Measurements from ENCODE around the gene ACSS2. TPM values are rescaled to one million over a fixed set of nuclear protein-coding genes. Genes with fewer than 3 reads are reported as not detected.
"Not testable (repeated sequence)": the region's sequence is repeated elsewhere in the genome, so short reads cannot be mapped to it uniquely, and the experiment has no call there.

Gene ACSS2
- total RNA-seq, 1 donor from 2014 or later = 137 TPM

GRCh38 chr20:34871966-34872621 lies 4.3 kb upstream of the ACSS2 start:
- ATAC-seq (ENCODE audit: poor library complexity) (no peak), DNase-seq (no peak)
- intact Hi-C loops (cut with DNase I) = loop anchor here (5.0 kb wide), 1 partner anchor 135 kb away; no protein-coding TSS in a partner anchor

GRCh38 chr20:34872622-34873224 lies 3.7 kb upstream of the ACSS2 start, which contains the start of gene GGT7:
Gene GGT7, minus strand, starts transcription at chr20:34872856. Its CDS starts 41 bp downstream, at chr20:34872815.
- ATAC-seq (ENCODE audit: poor library complexity) (peak; percentile 73), DNase-seq (peak; percentile 91)
- intact Hi-C loops (cut with DNase I) = loop anchor here (5.0 kb wide), 1 partner anchor 135 kb away; no protein-coding TSS in a partner anchor

- ATAC-seq (ENCODE audit: poor library complexity) = no peak
- DNase-seq = no peak
- intact Hi-C loops (cut with DNase I) = loop anchor here (2.0 to 5.0 kb wide), 2 partner anchors 83 to 134 kb away; no protein-coding TSS in a partner anchor
These were observed 2.8 kb upstream of the ACSS2 start for GRCh38 chr20:34873583-34874093.

- intact Hi-C loops (cut with DNase I) = loop anchor here (2.0 to 5.0 kb wide), 2 partner anchors 83 to 133 kb away; no protein-coding TSS in a partner anchor
- ATAC-seq (ENCODE audit: poor library complexity) (peak; percentile 61), DNase-seq (peak; percentile 81)
These were observed 2.2 kb upstream of the ACSS2 start for GRCh38 chr20:34874094-34874654.

GRCh38 chr20:34875642-34876405 lies 588 bp upstream of the ACSS2 start:
- DNase-seq (no peak), ATAC-seq (ENCODE audit: poor library complexity) (peak; percentile 85)
- intact Hi-C loops (cut with DNase I) = loop anchor here (2.0 kb wide), 2 partner anchors 31 to 81 kb away; no protein-coding TSS in a partner anchor

GRCh38 chr20:34880215-34880850 lies 3.9 kb downstream of the ACSS2 start:
- ATAC-seq (ENCODE audit: poor library complexity) = no peak
- no peak for DNase-seq
- intact Hi-C loops (cut with DNase I) = no loop called here

- intact Hi-C loops (cut with DNase I); DNase-seq; ATAC-seq (ENCODE audit: poor library complexity): not testable (repeated sequence)
These were observed 4.6 kb downstream of the ACSS2 start for GRCh38 chr20:34880971-34881370.

GRCh38 chr20:34881689-34882088 lies 5.3 kb downstream of the ACSS2 start:
- DNase-seq (no peak), ATAC-seq (ENCODE audit: poor library complexity) (no peak)
- intact Hi-C loops (cut with DNase I) = no loop called here

- DNase-seq = no peak
- ATAC-seq (ENCODE audit: poor library complexity) = no peak
- intact Hi-C loops (cut with DNase I) = no loop called here
These were observed 6.8 kb downstream of the ACSS2 start for GRCh38 chr20:34883087-34883688.

GRCh38 chr20:34883809-34884208 lies 7.4 kb downstream of the ACSS2 start:
- ATAC-seq (ENCODE audit: poor library complexity) = no peak
- intact Hi-C loops (cut with DNase I) = no loop called here
- DNase-seq = no peak

- DNase-seq (no peak), ATAC-seq (ENCODE audit: poor library complexity) (no peak)
- intact Hi-C loops (cut with DNase I) = no loop called here
These were observed 7.8 kb downstream of the ACSS2 start for GRCh38 chr20:34884260-34884659.

- no peak for DNase-seq
- no peak for ATAC-seq (ENCODE audit: poor library complexity)
- intact Hi-C loops (cut with DNase I) = no loop called here
These were observed 9.7 kb downstream of the ACSS2 start for GRCh38 chr20:34886122-34886521.

GRCh38 chr20:34887023-34887422 lies 10.6 kb downstream of the ACSS2 start:
- ATAC-seq (ENCODE audit: poor library complexity) (no peak), DNase-seq (no peak)
- intact Hi-C loops (cut with DNase I) = no loop called here

GRCh38 chr20:34888468-34888867 lies 12.1 kb downstream of the ACSS2 start:
- intact Hi-C loops (cut with DNase I) = no loop called here
- DNase-seq (no peak), ATAC-seq (ENCODE audit: poor library complexity) (peak; percentile 28)

- no peak for ATAC-seq (ENCODE audit: poor library complexity)
- no peak for DNase-seq
- intact Hi-C loops (cut with DNase I) = no loop called here
These were observed 15.0 kb downstream of the ACSS2 start for GRCh38 chr20:34891166-34892062.

GRCh38 chr20:34892671-34893070 lies 16.3 kb downstream of the ACSS2 start:
- DNase-seq = no peak
- intact Hi-C loops (cut with DNase I) = no loop called here
- ATAC-seq (ENCODE audit: poor library complexity) = no peak

- ATAC-seq (ENCODE audit: poor library complexity) = no peak
- DNase-seq = no peak
- intact Hi-C loops (cut with DNase I) = no loop called here
These were observed 18.3 kb downstream of the ACSS2 start for GRCh38 chr20:34894723-34895122.
